ENCODE results near the gene TBATA.

GRCh38 chr10:70729763-70730357 is 55.3 kb downstream of the TBATA start:
- TF ChIP-seq CTCF (IDR thresholded peaks at IDR 0.05; ENCODE audit: low read depth, low read length) (no peak), POLR2A (IDR thresholded peaks at IDR 0.05; ENCODE audit: extremely low read depth, insufficient read length) (no peak)
